DMS53 (cell line): ENCODE measurements around the gene TENT4A.
"Not testable (repeated sequence)": the region's sequence is repeated elsewhere in the genome, so short reads cannot be mapped to it uniquely, and the experiment has no call there.

ENCODE experiments used
- DNase-seq: peaks from one replicate; lab custom pipeline; 2025; lab: John Stamatoyannopoulos, UW

TENT4A gene

GRCh38 chr5:6773342-6774035 lies 60.3 kb downstream of the TENT4A start:
- DNase-seq: peak; percentile 94

DNA sequence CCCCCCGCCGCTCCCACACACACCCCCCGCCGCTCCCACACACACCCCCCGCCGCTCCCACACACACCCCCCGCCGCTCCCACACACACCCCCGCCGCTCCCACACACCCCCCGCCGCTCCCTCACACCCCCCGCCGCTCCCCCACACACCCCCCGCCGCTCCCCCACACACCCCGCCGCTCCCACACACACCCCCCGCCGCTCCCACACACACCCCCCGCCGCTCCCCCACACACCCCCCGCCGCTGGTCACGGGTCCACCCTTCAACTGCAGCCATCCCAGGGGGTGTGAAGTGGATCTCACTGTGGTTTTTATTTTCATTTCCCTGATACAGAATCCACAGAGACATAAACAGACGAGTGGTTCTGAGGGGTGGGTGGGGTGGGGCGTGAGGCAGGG lies 61.0 kb downstream of the TENT4A start:
- DNase-seq: not testable (repeated sequence)

GRCh38 chr5:6774721-6775204 lies 61.5 kb downstream of the TENT4A start:
- no peak for DNase-seq

DNA sequence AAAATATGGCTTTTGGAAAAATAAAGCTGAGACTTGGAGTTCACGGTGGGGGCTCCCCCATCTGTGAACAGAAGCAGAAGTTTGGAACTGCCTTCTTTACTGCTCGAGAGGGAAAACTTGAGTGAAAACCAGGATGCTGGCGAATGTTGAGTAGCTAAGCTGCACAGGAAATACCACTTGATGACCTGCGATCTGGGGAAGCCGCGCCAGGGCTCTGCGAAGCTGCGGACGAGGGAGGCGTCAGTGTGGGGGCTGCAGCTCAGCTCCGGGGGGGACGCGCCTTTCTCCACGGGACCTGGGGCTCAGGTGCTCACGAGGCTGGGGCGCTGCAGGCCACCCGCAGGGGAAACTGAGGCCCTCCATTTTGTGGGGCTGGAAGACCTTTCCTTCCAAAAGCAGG lies 62.3 kb downstream of the TENT4A start:
- DNase-seq: no peak

DNA sequence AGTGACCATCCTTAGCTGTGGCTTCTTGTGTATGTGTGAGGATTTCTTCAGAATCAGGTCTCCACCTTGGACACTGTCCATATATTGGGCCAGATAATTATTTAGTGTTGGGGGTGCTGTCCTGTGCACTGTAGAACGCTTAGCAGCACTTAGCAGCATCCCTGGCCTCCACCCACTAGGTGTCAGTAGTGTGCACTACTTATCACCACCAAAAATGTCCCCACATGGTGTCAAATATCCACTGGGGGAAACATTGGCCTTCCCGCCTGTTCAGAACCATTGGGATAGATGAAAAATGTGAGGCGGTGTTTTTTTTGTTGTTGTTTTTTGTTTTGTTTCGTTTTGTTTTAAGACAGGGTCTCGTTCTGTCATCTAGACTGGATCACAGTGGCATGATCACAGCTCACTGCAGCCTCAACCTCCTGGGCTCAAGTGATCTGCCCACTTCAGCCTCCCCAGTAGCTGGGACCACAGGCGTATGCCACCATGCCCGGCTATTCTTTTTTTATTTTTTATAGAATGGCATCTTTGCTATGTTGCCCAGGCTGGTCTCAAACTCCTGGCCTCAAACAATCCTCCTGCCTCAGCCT lies 67.7 kb downstream of the TENT4A start:
- DNase-seq: peak; percentile 69

DNA sequence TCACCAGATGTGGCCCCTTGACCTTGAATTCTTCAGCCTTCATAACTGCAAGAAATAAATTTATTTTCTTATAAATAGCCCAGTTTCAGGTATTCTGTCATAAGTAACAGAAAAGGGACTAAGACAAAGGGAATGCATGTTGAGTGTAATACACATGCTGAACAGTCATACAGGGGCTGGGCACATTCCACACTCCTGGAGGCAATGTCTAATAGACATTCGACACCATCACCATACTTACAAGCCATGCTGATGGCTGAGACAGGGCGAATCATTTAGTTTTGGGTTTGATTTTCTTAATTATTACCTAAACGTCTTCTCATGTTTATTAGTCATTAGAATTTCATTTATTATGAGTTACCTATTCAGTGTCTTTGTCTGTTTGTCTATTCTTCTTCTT lies 68.5 kb downstream of the TENT4A start:
- DNase-seq: no peak

DNA sequence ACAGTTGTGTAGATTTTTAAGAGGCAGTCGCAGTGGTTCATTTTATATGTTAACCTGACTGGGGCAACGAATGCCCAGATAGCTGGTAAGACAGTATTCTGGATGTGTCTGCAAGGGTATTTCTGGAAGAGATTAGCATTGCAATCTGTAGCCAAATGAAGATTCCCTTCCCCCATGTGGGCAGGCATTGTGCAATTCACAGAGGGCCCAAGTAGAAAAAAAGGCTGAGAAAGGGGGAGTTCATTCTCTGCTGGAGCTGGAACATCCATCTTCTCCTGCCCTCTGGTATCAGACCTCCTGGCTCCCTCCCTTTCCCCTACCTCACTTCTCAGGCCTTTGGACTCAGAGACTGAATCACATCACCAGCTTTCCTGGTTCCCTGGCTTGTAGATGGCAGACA lies 70.6 kb downstream of the TENT4A start:
- no peak for DNase-seq

- DNase-seq: no peak
Observed at GRCh38 chr5:6784481-6784880, 71.2 kb downstream of the TENT4A start.

GRCh38 chr5:6785161-6785860 lies 72.1 kb downstream of the TENT4A start:
- DNase-seq: no peak

GRCh38 chr5:6785861-6786180 lies 72.6 kb downstream of the TENT4A start:
- no peak for DNase-seq

DNA sequence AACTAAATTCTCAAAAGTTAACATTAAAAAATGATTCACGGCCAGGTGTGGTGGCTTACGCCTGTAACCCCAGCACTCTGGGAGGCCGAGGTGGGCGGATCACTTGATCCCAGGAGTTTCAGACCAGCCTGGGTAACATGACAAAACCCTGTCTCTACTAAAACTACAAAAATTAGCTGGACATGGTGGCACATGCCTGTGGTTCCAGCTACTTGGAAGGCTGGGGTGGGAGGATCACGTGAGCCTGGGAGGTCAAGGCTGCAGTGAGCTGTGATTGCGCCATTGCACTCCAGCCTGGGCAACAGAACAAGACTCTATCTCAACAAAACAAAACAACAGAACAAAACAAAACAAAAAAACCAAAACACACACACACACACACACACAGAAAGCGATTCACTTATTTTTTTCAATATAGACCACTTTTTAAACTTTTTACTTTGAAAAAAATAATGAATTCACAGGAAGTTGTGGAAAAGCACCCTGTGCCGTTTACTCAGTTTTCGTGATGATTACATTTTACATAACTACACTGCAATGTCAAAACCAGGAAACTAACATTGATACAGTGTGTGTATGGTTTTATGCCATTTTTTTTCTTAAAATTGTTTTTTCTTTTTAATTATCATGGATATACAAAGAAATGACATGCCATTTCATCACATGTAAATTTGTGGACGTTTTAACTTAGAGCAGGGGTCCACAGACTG lies 73.7 kb downstream of the TENT4A start:
- no peak for DNase-seq

- DNase-seq: no peak
Observed at GRCh38 chr5:6787941-6788340, 74.7 kb downstream of the TENT4A start.

- no peak for DNase-seq
Observed at GRCh38 chr5:6788439-6788838, 75.2 kb downstream of the TENT4A start.

GRCh38 chr5:6788956-6789649 lies 75.9 kb downstream of the TENT4A start:
- no peak for DNase-seq

DNA sequence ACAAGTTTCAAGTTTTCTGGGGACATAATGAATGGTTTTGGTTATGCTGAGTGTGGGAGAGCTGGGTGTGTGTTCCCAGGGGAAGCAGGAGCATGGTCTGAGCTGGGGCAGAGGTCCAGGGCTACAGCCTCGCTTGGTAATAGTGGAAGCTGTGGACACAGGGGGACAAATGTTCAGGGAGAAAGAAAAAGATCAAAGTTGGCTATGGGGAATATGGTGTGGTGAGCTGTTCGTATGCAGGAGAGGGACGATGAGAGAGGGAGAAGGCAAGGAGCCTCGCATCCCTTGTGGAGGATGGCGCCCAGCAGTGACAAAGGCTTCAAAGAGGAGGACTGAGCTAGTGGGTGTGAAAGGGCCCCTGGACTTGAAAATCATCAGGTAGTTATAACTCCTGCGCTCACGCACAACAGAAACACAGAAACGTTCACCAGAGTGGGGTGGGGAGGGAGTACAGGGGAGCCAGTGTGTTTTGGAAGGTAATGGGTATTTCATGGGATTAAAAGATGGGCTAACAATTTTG lies 77.2 kb downstream of the TENT4A start:
- no peak for DNase-seq

GRCh38 chr5:6791031-6791430 lies 77.8 kb downstream of the TENT4A start:
- no peak for DNase-seq

DNA sequence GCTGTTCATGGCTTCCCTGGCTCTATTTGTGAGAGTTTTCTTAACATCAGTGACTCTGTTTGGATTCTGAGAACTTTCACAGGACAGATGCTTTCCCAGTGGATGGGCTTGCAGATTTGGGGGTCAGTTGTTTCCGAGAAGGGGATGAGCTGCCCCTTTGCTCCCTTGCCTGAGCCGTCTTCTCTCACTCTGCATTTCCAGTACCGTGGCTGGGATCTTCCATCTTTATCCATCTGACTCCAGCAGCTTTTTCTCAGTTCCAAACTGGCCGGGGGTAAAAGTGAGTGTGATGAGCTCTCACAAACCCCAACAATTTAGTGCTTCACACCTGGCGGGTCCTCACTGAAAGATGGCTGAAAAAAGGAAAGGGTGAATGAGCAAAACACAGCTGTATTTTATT lies 79.1 kb downstream of the TENT4A start:
- DNase-seq: no peak

DNA sequence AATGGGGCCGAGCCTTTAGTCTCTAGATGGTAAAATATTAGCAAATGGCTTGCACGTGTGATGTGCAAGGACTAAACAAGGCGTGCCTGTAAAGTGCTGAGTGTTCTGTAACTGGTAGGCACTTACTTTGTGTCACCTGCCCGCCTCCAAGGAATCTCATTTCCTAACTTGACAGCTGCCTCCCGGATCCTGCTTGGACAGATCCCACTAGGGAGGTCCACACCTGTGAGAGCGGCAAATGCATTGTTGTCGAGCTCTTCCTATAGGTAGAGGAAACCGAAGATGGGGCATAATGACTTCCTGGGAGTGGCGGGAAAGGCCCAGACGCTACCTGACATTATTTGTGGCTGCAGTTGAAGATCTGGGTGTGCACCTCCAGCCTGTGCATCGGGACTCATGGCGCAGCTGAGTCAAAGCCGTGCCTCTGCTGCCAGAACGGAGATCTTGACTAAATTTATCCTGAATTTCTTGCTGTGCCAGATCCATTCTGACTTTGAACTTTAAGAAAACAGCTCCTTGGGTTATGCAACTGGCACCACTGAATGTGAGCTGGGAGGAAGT lies 79.8 kb downstream of the TENT4A start:
- DNase-seq: no peak

DNA sequence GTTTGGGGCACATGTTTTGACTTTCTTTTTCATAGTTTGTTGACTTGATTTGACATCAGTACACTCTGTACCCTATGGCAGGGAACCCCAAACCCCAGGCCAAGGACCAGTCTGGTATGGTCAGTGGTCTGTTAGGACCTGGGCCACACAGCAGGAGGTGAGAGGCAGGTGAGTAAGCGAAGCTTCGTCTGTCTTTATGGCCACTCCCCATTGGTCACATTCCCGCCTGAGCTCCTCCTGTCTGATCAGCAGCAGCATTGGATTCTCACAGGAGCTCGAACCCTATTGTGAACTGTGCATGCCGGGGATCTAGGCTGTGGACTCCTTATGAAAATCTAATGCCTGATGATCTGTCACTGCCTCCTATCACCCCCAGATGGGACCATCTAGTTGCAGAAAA lies 88.0 kb downstream of the TENT4A start:
- no peak for DNase-seq

GRCh38 chr5:6803981-6804550 lies 90.8 kb downstream of the TENT4A start:
- DNase-seq: no peak

DNA sequence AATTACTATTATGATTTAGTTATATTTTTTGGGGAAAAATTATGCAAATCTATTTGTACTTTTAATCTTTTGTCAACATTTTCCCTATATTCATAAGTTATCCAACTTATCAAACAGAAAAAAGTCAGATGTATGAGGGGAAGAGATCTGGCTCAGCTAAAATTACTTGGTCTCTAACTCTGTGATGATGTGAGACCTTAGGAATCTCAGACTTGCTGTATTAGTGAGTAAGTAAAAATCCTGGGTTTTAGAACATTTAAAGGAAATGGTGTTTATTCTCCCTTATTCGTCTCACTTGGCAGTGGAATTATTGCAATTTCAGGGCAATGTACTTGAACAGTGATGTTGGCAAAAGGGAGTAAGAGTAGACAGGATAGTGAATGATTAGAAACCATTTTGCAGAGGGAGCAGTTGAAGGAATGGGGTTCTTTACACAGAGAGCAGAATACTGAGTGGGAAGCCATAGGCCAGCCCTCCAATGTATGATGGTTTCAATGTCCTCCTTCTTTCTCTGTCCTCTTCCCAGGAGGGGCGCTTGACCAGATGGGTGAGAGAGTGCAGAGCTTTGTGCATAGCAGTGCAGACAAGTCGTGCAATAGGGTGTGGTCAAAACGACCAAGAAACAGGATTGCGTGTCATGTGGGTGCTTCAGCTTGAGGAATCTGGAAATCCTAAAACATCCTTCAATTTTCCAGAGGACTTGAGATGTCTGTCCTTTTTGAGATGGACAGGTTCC lies 91.7 kb downstream of the TENT4A start:
- no peak for DNase-seq
